Caco-2 (cell line): ENCODE data around the gene EMD. TPM values are rescaled to one million over a fixed set of nuclear protein-coding genes. Genes with fewer than 3 reads are reported as not detected.

Source experiments
- BruUV-seq: library from RNA; stranded (reverse); fragments of 400-500 nt; replicated peaks from 2 replicates; lab custom pipeline; 2021; lab: Mats Ljungman, UMichigan
- CTCF ChIA-PET: fragments of 300-600 bp; sonication (Branson Sonifier 250); formaldehyde crosslinking; loops from one replicate; lab custom pipeline; 2022; ENCODE audit warnings: antibody characterized with exemption; lab: Charles Lee
- POLR2A ChIA-PET: fragments of 300-600 bp; sonication (Branson Sonifier 250); formaldehyde crosslinking; loops from one replicate; lab custom pipeline; 2022; ENCODE audit warnings: antibody characterized with exemption; lab: Charles Lee
- DNase-seq, 2 experiments: peaks; one replicate each; pipeline versions ENCODE4 v3.0.0 to v3.0.0-alpha.2; 2020 to 2022
- H3K27me3 ChIP-seq: replicated peaks from 2 replicates; pipeline ENCODE4 v1.6.0; 2011; ENCODE audit warnings: low read length; ENCODE audit not compliant: control insufficient read depth, insufficient read depth
- H3K36me3 ChIP-seq: 2 replicates; pipeline ENCODE4 v1.5.1; 2011; ENCODE audit warnings: low read length; ENCODE audit not compliant: control insufficient read depth, insufficient read depth
- H3K4me1 ChIP-seq: fragments of 250-450 bp; sonication (Bioruptor Pico); 2 replicates; pipeline ENCODE4 v1.5.1; 2020; ENCODE audit warnings: mild to moderate bottlenecking
- H3K4me3 ChIP-seq: 2 replicates; pipeline ENCODE4 v1.5.1; 2011; ENCODE audit warnings: low read depth, mild to moderate bottlenecking, control low read depth, low read length
- H3K9me3 ChIP-seq: fragments of 250-450 bp; sonication (Bioruptor Pico); 2 replicates; pipeline ENCODE4 v1.5.1; 2020; ENCODE audit warnings: mild to moderate bottlenecking, moderate library complexity
- H3K27ac Mint-ChIP-seq: one replicate; pipeline ENCODE4 v1.8.0; 2022; ENCODE audit warnings: mixed read lengths; ENCODE audit not compliant: unreplicated experiment
- H3K27me3 Mint-ChIP-seq: one replicate; pipeline ENCODE4 v1.8.0; 2022; ENCODE audit warnings: mixed read lengths; ENCODE audit not compliant: insufficient read depth, unreplicated experiment
- H3K36me3 Mint-ChIP-seq: one replicate; pipeline ENCODE4 v1.8.0; 2022; ENCODE audit warnings: mild to moderate bottlenecking, mixed read lengths; ENCODE audit not compliant: insufficient read depth, unreplicated experiment
- H3K4me1 Mint-ChIP-seq: one replicate; pipeline ENCODE4 v1.8.0; 2022; ENCODE audit warnings: low read depth, mixed read lengths; ENCODE audit not compliant: unreplicated experiment
- H3K4me3 Mint-ChIP-seq: one replicate; pipeline ENCODE4 v1.8.0; 2022; ENCODE audit warnings: mild to moderate bottlenecking, moderate library complexity, mixed read lengths; ENCODE audit not compliant: unreplicated experiment
- H3K9me3 Mint-ChIP-seq: one replicate; pipeline ENCODE4 v1.8.0; 2022; ENCODE audit warnings: mixed read lengths; ENCODE audit not compliant: unreplicated experiment
- intact Hi-C: fragments of 100-400 bp; cut with micrococcal nuclease; formaldehyde crosslinking; loops from one replicate; pipeline ENCODE4 v1.10.0; 2022; ENCODE audit not compliant: unreplicated experiment
- total RNA-seq: library from RNA; stranded (reverse); gene quantifications from 2 replicates; pipeline ENCODE4 v1.2.3, GENCODE V29; 2022
- TF ChIP-seq, protein P1 (sequence below), 2 experiments: fragments of 200-600 bp in 1 of 2; IDR thresholded peaks; 1 replicate in 1 of 2; 2 replicates in 1 of 2; pipeline versions ENCODE4 v1.5.1 to v1.8.0; 2011 to 2022; ENCODE audit warnings: antibody characterized with exemption in 1 of 2, control low read depth in 1 of 2, inconsistent platforms in 1 of 2, low read depth in 1 of 2, low read length in 1 of 2, mild to moderate bottlenecking in 1 of 2, moderate library complexity in 1 of 2; ENCODE audit not compliant: insufficient read depth in 1 of 2, severe bottlenecking in 1 of 2, unreplicated experiment in 1 of 2

Gene EMD
- total RNA-seq, 1 experiment from 2014 or later: 70.1 TPM

DNA sequence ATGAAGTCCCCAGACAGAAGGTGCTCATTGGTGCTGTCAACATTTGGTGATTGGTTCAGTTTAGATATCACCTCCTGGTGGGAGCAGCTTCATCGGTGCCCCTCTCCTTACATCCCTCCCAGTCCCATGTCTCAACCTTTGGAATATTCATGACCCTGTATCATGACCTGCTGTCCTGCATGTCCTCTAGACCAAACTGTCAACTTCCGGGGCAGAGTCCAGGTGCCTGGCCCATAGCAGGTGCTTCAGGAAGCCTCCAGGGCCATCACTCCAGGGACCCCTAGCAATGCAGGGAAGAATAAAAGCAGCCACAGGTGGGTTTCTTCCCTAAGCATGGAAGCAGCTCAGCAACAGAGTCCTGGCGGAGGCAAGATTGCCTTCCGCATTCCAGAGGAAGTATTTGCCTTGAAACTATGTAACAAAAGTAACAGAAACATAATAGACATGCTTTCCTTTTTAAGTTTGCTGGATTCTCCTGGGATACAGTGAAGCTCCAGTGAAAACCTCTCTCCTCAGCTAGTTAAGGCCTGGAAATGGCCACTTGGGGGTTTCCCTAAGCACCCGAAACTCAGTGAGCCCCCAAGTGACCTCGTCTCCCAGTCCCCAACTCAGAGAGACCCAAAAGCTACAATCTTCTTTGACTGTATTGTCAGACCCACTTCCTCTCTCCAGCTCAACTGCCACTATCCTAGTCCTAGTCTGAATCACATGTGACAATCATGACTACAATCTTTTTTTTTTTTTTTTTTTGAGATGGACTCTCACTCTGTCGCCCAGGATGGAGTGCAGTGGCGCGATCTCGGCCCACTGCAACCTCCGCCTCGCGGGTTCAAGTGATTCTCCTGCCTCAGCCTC lies 48.0 kb downstream of the EMD start:
- BruUV-seq: no TSS peak
- intact Hi-C loops: no loop called here
- Mint-ChIP-seq H3K27ac (no peak overlapping the region), H3K9me3 (no peaks in the 10 kb centered on the region), H3K4me1 (peaks cover 14% of the 10 kb centered on the region), H3K36me3 (peaks cover 11% of the 10 kb centered on the region), H3K4me3 (peak overlapping the region; percentile 82), H3K27me3 (no peaks in the 10 kb centered on the region)
- H3K36me3 ChIP-seq: no peaks in the 10 kb centered on the region
- TF ChIP-seq, protein P1, sequence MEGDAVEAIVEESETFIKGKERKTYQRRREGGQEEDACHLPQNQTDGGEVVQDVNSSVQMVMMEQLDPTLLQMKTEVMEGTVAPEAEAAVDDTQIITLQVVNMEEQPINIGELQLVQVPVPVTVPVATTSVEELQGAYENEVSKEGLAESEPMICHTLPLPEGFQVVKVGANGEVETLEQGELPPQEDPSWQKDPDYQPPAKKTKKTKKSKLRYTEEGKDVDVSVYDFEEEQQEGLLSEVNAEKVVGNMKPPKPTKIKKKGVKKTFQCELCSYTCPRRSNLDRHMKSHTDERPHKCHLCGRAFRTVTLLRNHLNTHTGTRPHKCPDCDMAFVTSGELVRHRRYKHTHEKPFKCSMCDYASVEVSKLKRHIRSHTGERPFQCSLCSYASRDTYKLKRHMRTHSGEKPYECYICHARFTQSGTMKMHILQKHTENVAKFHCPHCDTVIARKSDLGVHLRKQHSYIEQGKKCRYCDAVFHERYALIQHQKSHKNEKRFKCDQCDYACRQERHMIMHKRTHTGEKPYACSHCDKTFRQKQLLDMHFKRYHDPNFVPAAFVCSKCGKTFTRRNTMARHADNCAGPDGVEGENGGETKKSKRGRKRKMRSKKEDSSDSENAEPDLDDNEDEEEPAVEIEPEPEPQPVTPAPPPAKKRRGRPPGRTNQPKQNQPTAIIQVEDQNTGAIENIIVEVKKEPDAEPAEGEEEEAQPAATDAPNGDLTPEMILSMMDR (IDR thresholded peaks at IDR 0.05; ENCODE audit: insufficient read depth in 1 of 2, low read depth in 1 of 2, low read length in 1 of 2, severe bottlenecking in 1 of 2, unreplicated experiment in 1 of 2): no peak
- ChIA-PET POLR2A (no interaction called here), CTCF (interaction anchor here (0.6 kb wide), 1 partner anchor 110 kb away, joined by 4 read pairs; no protein-coding TSS in a partner anchor)
- H3K4me1 ChIP-seq: peaks cover 10% of the 10 kb centered on the region; the same call in 1 of the 2 replicates
- H3K27me3 ChIP-seq: no peaks in the 10 kb centered on the region
- no peak overlapping the region for H3K4me3 ChIP-seq
- no peaks in the 10 kb centered on the region for H3K9me3 ChIP-seq
- no peak for DNase-seq

DNA sequence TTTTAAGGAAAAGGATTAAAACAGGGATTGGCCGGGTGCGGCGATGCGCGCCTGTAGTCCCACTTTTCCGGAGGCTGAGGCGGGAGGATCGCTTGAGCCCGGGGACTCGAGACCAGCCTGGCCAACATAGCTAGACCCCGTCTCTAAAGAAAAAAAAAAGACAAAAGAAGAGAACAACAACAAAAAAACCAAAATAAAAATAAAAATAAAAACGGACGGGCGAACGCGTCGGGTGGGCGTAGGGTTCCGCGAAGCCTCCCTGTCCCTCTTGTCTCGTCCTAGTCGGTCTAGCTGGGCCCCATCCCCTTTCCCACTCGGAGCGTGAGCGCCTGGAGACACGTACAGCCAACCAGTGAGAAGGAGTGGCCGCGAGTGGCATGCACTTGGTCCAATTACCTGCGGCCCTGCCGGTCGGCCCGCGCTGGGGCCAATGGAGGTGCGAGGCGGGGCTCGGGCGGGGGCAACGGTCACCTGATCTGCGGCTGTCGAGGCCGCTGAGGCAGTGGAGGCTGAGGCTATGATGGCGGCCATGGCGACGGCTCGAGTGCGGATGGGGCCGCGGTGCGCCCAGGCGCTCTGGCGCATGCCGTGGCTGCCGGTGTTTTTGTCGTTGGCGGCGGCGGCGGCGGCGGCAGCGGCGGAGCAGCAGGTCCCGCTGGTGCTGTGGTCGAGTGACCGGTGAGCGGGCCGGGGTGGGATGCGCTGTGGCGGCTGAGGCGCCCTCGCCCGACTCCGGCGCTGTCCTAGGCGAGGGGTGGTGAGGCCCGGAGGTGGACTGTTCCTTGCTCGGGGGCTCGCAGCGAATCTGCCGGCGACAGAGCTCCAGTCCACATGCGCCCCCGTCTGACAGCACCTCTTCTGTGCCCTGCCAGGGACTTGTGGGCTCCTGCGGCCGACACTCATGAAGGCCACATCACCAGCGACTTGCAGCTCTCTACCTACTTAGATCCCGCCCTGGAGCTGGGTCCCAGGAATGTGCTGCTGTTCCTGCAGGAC lies 49.4 kb downstream of the EMD start, which contains the start of gene ATP6AP1:
TSS of gene ATP6AP1 (plus strand) at position 502 of the 996 bp plus-strand sequence. CDS start at position 518, 16 bp downstream.
- H3K27me3 ChIP-seq: no peaks in the 10 kb centered on the region
- peaks cover 14% of the 10 kb centered on the region for H3K4me1 Mint-ChIP-seq
- TF ChIP-seq, protein P1 (IDR thresholded peaks at IDR 0.05; ENCODE audit: insufficient read depth in 1 of 2, low read depth in 1 of 2, low read length in 1 of 2, severe bottlenecking in 1 of 2, unreplicated experiment in 1 of 2): no peak
- H3K36me3 Mint-ChIP-seq: peaks cover 11% of the 10 kb centered on the region
- H3K36me3 ChIP-seq: no peaks in the 10 kb centered on the region
- H3K27me3 Mint-ChIP-seq: no peaks in the 10 kb centered on the region
- peak; percentile 93 to 95 for DNase-seq
- peak within 1 kb of the TSS; percentile 84 for H3K27ac Mint-ChIP-seq
- intact Hi-C loops: loop anchor here (1.0 kb wide), 1 partner anchor 17 kb away; the partner anchor contains the start of gene TAFAZZIN
- CTCF ChIA-PET: interaction anchor here (0.7 kb wide), 1 partner anchor 97 kb away, joined by 3 read pairs; no protein-coding TSS in a partner anchor
- BruUV-seq: no TSS peak
- H3K9me3 Mint-ChIP-seq: no peaks in the 10 kb centered on the region
- peaks cover 10% of the 10 kb centered on the region; the same call in 1 of the 2 replicates for H3K4me1 ChIP-seq
- H3K4me3 Mint-ChIP-seq: peak within 1 kb of the TSS; percentile 82
- H3K4me3 ChIP-seq: peak within 1 kb of the TSS; percentile 73
- POLR2A ChIA-PET: interaction anchor here (0.6 to 0.7 kb wide), 3 partner anchors 18 to 1095 kb away, joined by 3 to 4 read pairs (median 3); partner anchors contain the start of gene ZNF275
- no peaks in the 10 kb centered on the region for H3K9me3 ChIP-seq
